Activated naive CD8-positive, alpha-beta T cell treated with anti-CD3 and anti-CD28 coated beads, Interleukin-2, amount 50 U/mL, for 24 hours (primary cell): Measurements from ENCODE around the gene SLC5A10.

ENCODE experiments used
- ATAC-seq: fragments of 150-1000 bp; cut with Tn5 transposase; one replicate; pipeline ENCODE4 v1.10.0; 2021
- DNase-seq: peaks from one replicate; pipeline ENCODE4 v3.0.0; 2021
- H3K27ac Mint-ChIP-seq: one replicate; pipeline ENCODE4 v1.8.0; 2021; ENCODE audit warnings: mild to moderate bottlenecking, mixed read lengths
- H3K27me3 Mint-ChIP-seq: one replicate; pipeline ENCODE4 v1.8.0; 2021; ENCODE audit warnings: mixed read lengths
- H3K36me3 Mint-ChIP-seq: one replicate; pipeline ENCODE4 v1.8.0; 2021; ENCODE audit warnings: low read depth, mixed read lengths
- H3K4me1 Mint-ChIP-seq: one replicate; pipeline ENCODE4 v1.8.0; 2021; ENCODE audit warnings: mixed read lengths
- H3K4me3 Mint-ChIP-seq: one replicate; pipeline ENCODE4 v1.8.0; 2021; ENCODE audit warnings: mild to moderate bottlenecking, moderate library complexity, mixed read lengths
- H3K9me3 Mint-ChIP-seq: one replicate; pipeline ENCODE4 v1.8.0; 2021; ENCODE audit warnings: mixed read lengths

SLC5A10 gene

GRCh38 chr17:18932360-18933055, 19.5 kb upstream of the SLC5A10 start:
- Mint-ChIP-seq H3K4me3 (no peak overlapping the region), H3K9me3 (no peaks in the 10 kb centered on the region), H3K27ac (no peak overlapping the region), H3K4me1 (peaks cover 12% of the 10 kb centered on the region), H3K27me3 (peaks cover 3% of the 10 kb centered on the region), H3K36me3 (peaks cover 21% of the 10 kb centered on the region)
- ATAC-seq = no peak
- no peak for DNase-seq

GRCh38 chr17:18933102-18934058, 18.6 kb upstream of the SLC5A10 start:
- Mint-ChIP-seq H3K4me1 (peaks cover 12% of the 10 kb centered on the region), H3K36me3 (peaks cover 20% of the 10 kb centered on the region), H3K27ac (no peak overlapping the region), H3K27me3 (peaks cover 3% of the 10 kb centered on the region), H3K9me3 (no peaks in the 10 kb centered on the region), H3K4me3 (no peak overlapping the region)
- ATAC-seq (no peak), DNase-seq (no peak)

DNA sequence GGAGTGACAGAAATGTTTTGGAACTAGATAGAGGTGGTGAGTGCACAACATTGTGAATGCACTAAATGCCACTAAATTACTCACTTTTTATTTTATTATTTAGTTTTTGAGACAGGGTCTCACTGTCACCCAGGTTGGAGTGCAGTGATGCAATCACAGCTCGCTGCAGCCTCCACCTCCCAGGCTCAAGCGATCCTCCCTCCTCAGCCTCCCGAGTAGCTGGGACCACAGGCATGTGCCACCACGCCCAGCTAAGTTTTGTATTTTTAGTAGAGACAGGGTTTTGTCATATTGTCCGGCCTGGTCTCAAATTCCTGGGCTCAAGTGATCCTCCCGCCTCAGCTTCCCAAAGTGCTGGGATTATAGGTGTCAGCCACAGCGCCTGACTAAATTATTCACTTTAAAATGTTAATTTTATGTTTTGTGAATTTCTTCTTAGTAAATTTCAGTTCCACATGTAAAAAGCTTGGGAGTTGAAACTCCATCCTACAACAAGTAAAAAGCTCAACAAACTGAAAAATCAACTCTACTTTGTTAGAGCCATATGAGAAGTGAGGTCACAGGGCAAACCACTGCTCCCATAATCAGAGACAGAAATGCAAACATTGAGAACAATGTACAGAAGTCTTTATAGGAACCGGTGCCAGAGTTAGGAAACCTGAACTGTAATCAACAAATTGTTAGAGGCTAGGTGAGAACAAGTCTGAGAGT, 13.8 kb upstream of the SLC5A10 start:
- Mint-ChIP-seq H3K27me3 (peaks cover 5% of the 10 kb centered on the region), H3K4me3 (no peak overlapping the region), H3K9me3 (no peaks in the 10 kb centered on the region), H3K27ac (no peak overlapping the region), H3K4me1 (peaks cover 6% of the 10 kb centered on the region), H3K36me3 (no peaks in the 10 kb centered on the region)
- DNase-seq (no peak), ATAC-seq (no peak)

DNA sequence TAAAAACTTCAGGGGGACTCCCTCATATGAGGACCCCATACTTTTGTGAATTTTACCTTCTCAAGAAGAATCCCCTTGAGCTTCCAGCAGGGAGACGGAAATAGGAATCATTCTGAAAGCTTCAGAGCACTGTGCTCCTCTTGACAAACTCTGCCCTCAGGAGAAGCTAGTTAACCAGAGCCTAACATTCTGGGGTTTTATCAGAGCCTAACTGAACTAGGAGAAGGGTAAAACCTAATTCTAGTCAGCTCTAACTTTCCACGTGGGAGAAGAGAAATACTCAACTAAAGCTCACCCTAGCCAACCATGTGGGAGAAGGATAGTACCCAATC, 13.3 kb upstream of the SLC5A10 start:
- DNase-seq = no peak
- H3K9me3 Mint-ChIP-seq = no peaks in the 10 kb centered on the region
- ATAC-seq = no peak
- H3K4me1 Mint-ChIP-seq = peaks cover 2% of the 10 kb centered on the region
- H3K27ac Mint-ChIP-seq = no peak overlapping the region
- H3K4me3 Mint-ChIP-seq = no peak overlapping the region
- peaks cover 5% of the 10 kb centered on the region for H3K27me3 Mint-ChIP-seq
- no peaks in the 10 kb centered on the region for H3K36me3 Mint-ChIP-seq

DNA sequence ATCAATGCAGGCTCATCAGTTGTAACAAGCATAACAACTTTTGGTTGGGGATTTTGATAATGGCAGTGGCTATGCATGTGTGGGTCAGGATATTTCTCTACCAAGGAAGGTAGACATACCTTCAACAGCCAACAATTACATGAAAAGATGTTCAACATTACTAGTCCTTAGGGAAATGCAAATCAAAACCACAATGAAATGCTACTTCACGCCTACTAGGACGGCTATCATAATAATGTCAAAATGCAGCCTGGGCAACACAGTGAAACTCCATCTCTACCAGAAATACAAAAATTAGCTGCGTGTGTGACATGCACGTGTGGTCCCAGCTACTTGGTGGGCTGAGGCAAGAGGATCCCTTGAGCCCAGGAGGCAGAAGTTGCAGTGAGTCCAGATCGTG, 7.3 kb upstream of the SLC5A10 start:
- H3K27ac Mint-ChIP-seq = no peak overlapping the region
- no peaks in the 10 kb centered on the region for H3K9me3 Mint-ChIP-seq
- ATAC-seq = no peak
- no peak overlapping the region for H3K4me3 Mint-ChIP-seq
- peaks cover 5% of the 10 kb centered on the region for H3K4me1 Mint-ChIP-seq
- no peak for DNase-seq
- no peaks in the 10 kb centered on the region for H3K36me3 Mint-ChIP-seq
- peaks cover 2% of the 10 kb centered on the region for H3K27me3 Mint-ChIP-seq

DNA sequence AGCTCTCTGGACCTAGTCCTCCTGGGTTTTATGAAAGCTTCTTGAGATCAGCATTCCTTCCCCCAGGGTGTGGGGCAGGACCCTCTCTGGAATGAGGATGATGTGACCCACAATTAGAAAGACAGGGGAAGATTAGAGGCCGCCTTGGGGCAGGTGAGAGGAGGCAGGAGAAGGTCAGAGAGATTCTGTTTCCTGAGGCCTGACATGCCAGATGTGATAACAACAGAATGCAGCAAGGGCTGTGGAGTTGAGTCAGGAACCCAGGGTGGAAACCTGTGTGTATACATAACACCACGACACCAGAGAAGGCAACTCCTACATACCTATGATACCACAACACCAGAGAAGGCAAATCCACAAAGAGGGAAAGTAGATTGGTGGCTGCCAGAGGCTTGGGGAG, 5.4 kb upstream of the SLC5A10 start:
- Mint-ChIP-seq H3K4me3 (no peak overlapping the region), H3K9me3 (no peaks in the 10 kb centered on the region), H3K4me1 (peaks cover 5% of the 10 kb centered on the region), H3K27ac (no peak overlapping the region), H3K27me3 (no peaks in the 10 kb centered on the region), H3K36me3 (no peaks in the 10 kb centered on the region)
- DNase-seq = no peak
- ATAC-seq = no peak

- no peak for DNase-seq
- peaks cover 5% of the 10 kb centered on the region for H3K4me1 Mint-ChIP-seq
- H3K27ac Mint-ChIP-seq = no peak overlapping the region
- no peak overlapping the region for H3K4me3 Mint-ChIP-seq
- H3K9me3 Mint-ChIP-seq = no peaks in the 10 kb centered on the region
- ATAC-seq = no peak
- no peaks in the 10 kb centered on the region for H3K27me3 Mint-ChIP-seq
- H3K36me3 Mint-ChIP-seq = no peaks in the 10 kb centered on the region
Measured at GRCh38 chr17:18947866-18948265, 4.1 kb upstream of the SLC5A10 start.

GRCh38 chr17:18948476-18949006, 3.4 kb upstream of the SLC5A10 start:
- Mint-ChIP-seq H3K36me3 (no peaks in the 10 kb centered on the region), H3K4me3 (no peak overlapping the region), H3K27ac (no peak overlapping the region), H3K9me3 (no peaks in the 10 kb centered on the region), H3K27me3 (no peaks in the 10 kb centered on the region), H3K4me1 (peaks cover 5% of the 10 kb centered on the region)
- ATAC-seq (no peak), DNase-seq (no peak)

DNA sequence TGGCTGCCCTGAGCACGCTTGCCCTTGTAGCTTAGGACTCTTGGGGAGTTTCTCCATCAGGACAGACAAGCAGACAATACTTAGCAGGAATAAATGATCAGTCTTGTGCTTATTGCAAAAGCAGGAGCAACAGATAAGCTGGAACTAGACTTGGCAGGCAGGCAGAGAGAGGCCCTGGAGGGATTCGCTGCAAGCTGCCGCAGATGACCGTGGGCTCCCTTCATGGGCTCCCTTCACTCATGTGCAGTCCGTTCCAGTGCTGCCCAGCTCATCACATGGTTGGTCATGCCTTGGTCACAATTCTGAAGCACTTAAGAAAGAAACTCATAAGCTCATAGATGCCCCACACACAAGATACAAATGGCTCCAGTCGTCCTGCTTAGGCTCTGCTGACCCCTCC, 2.4 kb upstream of the SLC5A10 start:
- no peaks in the 10 kb centered on the region for H3K9me3 Mint-ChIP-seq
- DNase-seq (no peak), ATAC-seq (no peak)
- H3K4me1 Mint-ChIP-seq = peaks cover 7% of the 10 kb centered on the region
- no peaks in the 10 kb centered on the region for H3K36me3 Mint-ChIP-seq
- no peak overlapping the region for H3K4me3 Mint-ChIP-seq
- H3K27me3 Mint-ChIP-seq = no peaks in the 10 kb centered on the region
- H3K27ac Mint-ChIP-seq = no peak overlapping the region

- H3K27ac Mint-ChIP-seq = no peak overlapping the region
- ATAC-seq (no peak), DNase-seq (no peak)
- no peaks in the 10 kb centered on the region for H3K27me3 Mint-ChIP-seq
- H3K4me1 Mint-ChIP-seq = peaks cover 11% of the 10 kb centered on the region
- H3K9me3 Mint-ChIP-seq = no peaks in the 10 kb centered on the region
- H3K36me3 Mint-ChIP-seq = no peaks in the 10 kb centered on the region
- no peak overlapping the region for H3K4me3 Mint-ChIP-seq
Measured at GRCh38 chr17:18950346-18950745, 1.6 kb upstream of the SLC5A10 start.

- Mint-ChIP-seq H3K4me1 (peaks cover 17% of the 10 kb centered on the region), H3K36me3 (no peaks in the 10 kb centered on the region), H3K4me3 (no peak overlapping the region), H3K27ac (no peak overlapping the region), H3K9me3 (no peaks in the 10 kb centered on the region), H3K27me3 (no peaks in the 10 kb centered on the region)
- ATAC-seq (no peak), DNase-seq (no peak)
Measured at GRCh38 chr17:18950944-18951905, 740 bp upstream of the SLC5A10 start.

- no peak overlapping the region for H3K27ac Mint-ChIP-seq
- H3K4me1 Mint-ChIP-seq = peaks cover 24% of the 10 kb centered on the region
- DNase-seq (no peak), ATAC-seq (no peak)
- no peak overlapping the region for H3K4me3 Mint-ChIP-seq
- H3K27me3 Mint-ChIP-seq = no peaks in the 10 kb centered on the region
- no peaks in the 10 kb centered on the region for H3K36me3 Mint-ChIP-seq
- no peaks in the 10 kb centered on the region for H3K9me3 Mint-ChIP-seq
Measured at GRCh38 chr17:18953231-18953728, 1.3 kb downstream of the SLC5A10 start.

- Mint-ChIP-seq H3K4me3 (no peak overlapping the region), H3K36me3 (no peaks in the 10 kb centered on the region), H3K27ac (no peak overlapping the region), H3K27me3 (no peaks in the 10 kb centered on the region), H3K9me3 (no peaks in the 10 kb centered on the region), H3K4me1 (peaks cover 24% of the 10 kb centered on the region)
- no peak for ATAC-seq
- DNase-seq = no peak
Measured at GRCh38 chr17:18954321-18954720, 2.4 kb downstream of the SLC5A10 start.

DNA sequence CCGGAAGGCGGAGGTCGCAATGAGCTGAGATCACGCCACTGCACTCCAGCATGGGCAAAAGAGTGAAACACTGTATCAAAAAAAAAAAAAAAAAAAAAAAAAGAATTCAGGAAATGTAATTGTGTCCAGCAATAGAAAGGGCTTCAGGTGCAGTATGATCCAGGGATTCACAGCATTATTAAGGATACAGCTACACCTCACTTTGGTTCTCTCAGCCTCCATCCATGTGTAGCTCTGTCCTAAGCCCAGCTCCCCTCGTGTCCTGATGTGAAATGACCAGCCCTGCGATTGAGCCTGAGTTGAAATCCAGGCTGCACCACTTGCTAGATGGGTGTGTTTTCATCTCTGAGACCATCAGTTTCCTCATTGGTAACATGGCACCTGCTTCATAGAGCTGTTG, 3.0 kb downstream of the SLC5A10 start:
- H3K4me3 Mint-ChIP-seq = no peak overlapping the region
- H3K27ac Mint-ChIP-seq = no peak overlapping the region
- DNase-seq (no peak), ATAC-seq (no peak)
- H3K4me1 Mint-ChIP-seq = peaks cover 24% of the 10 kb centered on the region
- H3K27me3 Mint-ChIP-seq = no peaks in the 10 kb centered on the region
- no peaks in the 10 kb centered on the region for H3K36me3 Mint-ChIP-seq
- no peaks in the 10 kb centered on the region for H3K9me3 Mint-ChIP-seq
